Lower leg skin (tissue), 4 donors: ENCODE measurements around the gene ZNF485. TPM values are rescaled to one million over a fixed set of nuclear protein-coding genes. Genes with fewer than 3 reads are reported as not detected.

Source experiments
- DNase-seq, 2 donors: peaks; one replicate each; pipeline ENCODE4 v3.0.0-alpha.2; 2019; ENCODE audit warnings: low spot score in 2 of 2
- H3K4me3 ChIP-seq: fragments of 200-600 bp; sonication (generic); 2 replicates; pipeline ENCODE4 v1.5.1; 2017; ENCODE audit warnings: mild to moderate bottlenecking, low read depth; ENCODE audit not compliant: poor library complexity, severe bottlenecking
- POLR2A ChIP-seq, 2 donors: fragments of 450-650 bp; IDR thresholded peaks; one replicate each; pipeline ENCODE4 v1.6.1; 2016 to 2017; ENCODE audit warnings: antibody characterized with exemption in 2 of 2, mild to moderate bottlenecking in 1 of 2, moderate library complexity in 1 of 2
- WGBS, 2 donors: methylation state at CpG; one replicate each; pipeline ENCODE4 v1.1.5; 2018; 5-methylcytosine and 5-hydroxymethylcytosine counted together
- intact Hi-C: fragments of 100-400 bp; cut with DNase I; formaldehyde crosslinking; loops from one replicate; pipeline ENCODE4 v1.15.0; 2023; ENCODE audit warnings: low total_unique reads
- total RNA-seq, 4 donors: library from RNA; depleted of rRNA; stranded (reverse); fragments of >200 nt; gene quantifications; one replicate each; pipeline ENCODE4 v1.1.0, GENCODE V29; 2016
- TF ChIP-seq, protein P1 (sequence below), 3 donors: fragments of 450-650 bp; IDR thresholded peaks; one replicate each; pipeline ENCODE4 v1.5.1; 2016; ENCODE audit warnings: antibody characterized with exemption in 3 of 3, mild to moderate bottlenecking in 3 of 3, moderate library complexity in 2 of 3

ZNF485 gene
- total RNA-seq, 4 donors from 2014 or later: 2.4 to 7.9 (median 4.7) TPM

- WGBS, 2 donors: 51 to 58% methylated on average over 3 of the region's 3 CpGs
- no peak overlapping the region for H3K4me3 ChIP-seq
- DNase-seq: no peak
- intact Hi-C loops: no loop called here
- TF ChIP-seq, protein P1, sequence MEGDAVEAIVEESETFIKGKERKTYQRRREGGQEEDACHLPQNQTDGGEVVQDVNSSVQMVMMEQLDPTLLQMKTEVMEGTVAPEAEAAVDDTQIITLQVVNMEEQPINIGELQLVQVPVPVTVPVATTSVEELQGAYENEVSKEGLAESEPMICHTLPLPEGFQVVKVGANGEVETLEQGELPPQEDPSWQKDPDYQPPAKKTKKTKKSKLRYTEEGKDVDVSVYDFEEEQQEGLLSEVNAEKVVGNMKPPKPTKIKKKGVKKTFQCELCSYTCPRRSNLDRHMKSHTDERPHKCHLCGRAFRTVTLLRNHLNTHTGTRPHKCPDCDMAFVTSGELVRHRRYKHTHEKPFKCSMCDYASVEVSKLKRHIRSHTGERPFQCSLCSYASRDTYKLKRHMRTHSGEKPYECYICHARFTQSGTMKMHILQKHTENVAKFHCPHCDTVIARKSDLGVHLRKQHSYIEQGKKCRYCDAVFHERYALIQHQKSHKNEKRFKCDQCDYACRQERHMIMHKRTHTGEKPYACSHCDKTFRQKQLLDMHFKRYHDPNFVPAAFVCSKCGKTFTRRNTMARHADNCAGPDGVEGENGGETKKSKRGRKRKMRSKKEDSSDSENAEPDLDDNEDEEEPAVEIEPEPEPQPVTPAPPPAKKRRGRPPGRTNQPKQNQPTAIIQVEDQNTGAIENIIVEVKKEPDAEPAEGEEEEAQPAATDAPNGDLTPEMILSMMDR (IDR thresholded peaks at IDR 0.05): no peak
- no peak for TF ChIP-seq POLR2A (IDR thresholded peaks at IDR 0.05)
These were observed 58.8 kb downstream of the ZNF485 start for GRCh38 chr10:43665054-43665453.

- intact Hi-C loops: no loop called here
- H3K4me3 ChIP-seq: no peak overlapping the region
- peak in 1 of 2 donors; percentile 10 for DNase-seq
- WGBS, 2 donors: 74 to 76% methylated on average over 9 of the region's 9 CpGs
- no peak for TF ChIP-seq POLR2A (IDR thresholded peaks at IDR 0.05)
- TF ChIP-seq, protein P1 (IDR thresholded peaks at IDR 0.05): no peak
These were observed 60.3 kb downstream of the ZNF485 start for GRCh38 chr10:43666552-43666951.

- intact Hi-C loops: no loop called here
- WGBS, 2 donors: 0 to 9% methylated on average over 19 to 32 of the region's 35 CpGs
- DNase-seq: peak in 1 of 2 donors; percentile 20
- TF ChIP-seq, protein P1 (IDR thresholded peaks at IDR 0.05): no peak
- TF ChIP-seq POLR2A (IDR thresholded peaks at IDR 0.05): no peak
- H3K4me3 ChIP-seq: no peak overlapping the region
These were observed 61.1 kb downstream of the ZNF485 start for GRCh38 chr10:43667317-43667731.

Other genes starting within 250 kb of the ZNF485 start
- not detected for gene FXYD4, start 234.8 kb upstream of the ZNF485 start, total RNA-seq
- 100 to 1,000 TPM; 227 to 254 (median 232) TPM for gene HNRNPF, start 197.3 kb upstream of the ZNF485 start, total RNA-seq
- gene ZNF487, start 169.3 kb upstream of the ZNF485 start, total RNA-seq: 1 to 10 TPM; 2.9 to 7.2 (median 3.7) TPM
- gene ZNF239, start 31.8 kb upstream of the ZNF485 start, total RNA-seq: 1 to 10 TPM in 1 of 4 donors, under 1 TPM in 3; 0.23 to 1.1 (median 0.72) TPM
- gene ZNF32, start 42.4 kb downstream of the ZNF485 start, total RNA-seq: 10 to 100 TPM; 27.3 to 36.8 (median 33.4) TPM